Measurements from ENCODE around the gene GTF2IRD1.

GRCh38 chr7:74522281-74522905 is 68.7 kb downstream of the GTF2IRD1 start:
- no peak for TF ChIP-seq POLR2A (IDR thresholded peaks at IDR 0.05)
- TF ChIP-seq CTCF (IDR thresholded peaks at IDR 0.05), result no peak
